ENCODE data around the gene TMEM239.

DNA sequence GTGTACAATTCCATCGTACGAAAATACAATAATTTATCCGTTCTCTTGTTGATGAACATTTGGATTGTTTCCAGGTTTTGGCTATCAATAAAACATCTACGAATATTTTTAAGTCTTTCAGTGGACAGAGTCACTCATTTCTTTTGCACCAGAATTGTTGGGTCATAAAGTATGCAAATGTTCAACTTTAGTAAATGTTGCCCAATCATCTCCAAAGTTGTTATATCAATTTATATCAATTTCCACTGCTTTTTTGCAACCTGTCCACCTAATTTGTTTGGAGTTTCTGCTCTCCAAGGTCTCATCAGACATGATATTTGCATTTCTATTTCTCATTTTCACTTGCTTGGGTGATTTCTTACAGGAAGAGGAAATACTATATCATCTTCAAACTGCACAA, 10.5 kb downstream of the TMEM239 start:
- TF ChIP-seq POLR2AphosphoS5 (IDR thresholded peaks at IDR 0.05; ENCODE audit: borderline replicate concordance, low read depth, low read length) (no peak), EZH2 (IDR thresholded peaks at IDR 0.05) (no peak)
